ENCODE data around the gene INAVA.

GRCh38 chr1:200916681-200917080 lies 22.0 kb downstream of the INAVA start:
- TF ChIP-seq NR2F2 (IDR thresholded peaks at IDR 0.05) = no peak
- no peak for TF ChIP-seq GABPA (IDR thresholded peaks at IDR 0.05 in 1 of 2, conservative IDR thresholded peaks at IDR 0.05 in 1 of 2)
- TF ChIP-seq REST (IDR thresholded peaks at IDR 0.05) = no peak
- TF ChIP-seq, protein P1, sequence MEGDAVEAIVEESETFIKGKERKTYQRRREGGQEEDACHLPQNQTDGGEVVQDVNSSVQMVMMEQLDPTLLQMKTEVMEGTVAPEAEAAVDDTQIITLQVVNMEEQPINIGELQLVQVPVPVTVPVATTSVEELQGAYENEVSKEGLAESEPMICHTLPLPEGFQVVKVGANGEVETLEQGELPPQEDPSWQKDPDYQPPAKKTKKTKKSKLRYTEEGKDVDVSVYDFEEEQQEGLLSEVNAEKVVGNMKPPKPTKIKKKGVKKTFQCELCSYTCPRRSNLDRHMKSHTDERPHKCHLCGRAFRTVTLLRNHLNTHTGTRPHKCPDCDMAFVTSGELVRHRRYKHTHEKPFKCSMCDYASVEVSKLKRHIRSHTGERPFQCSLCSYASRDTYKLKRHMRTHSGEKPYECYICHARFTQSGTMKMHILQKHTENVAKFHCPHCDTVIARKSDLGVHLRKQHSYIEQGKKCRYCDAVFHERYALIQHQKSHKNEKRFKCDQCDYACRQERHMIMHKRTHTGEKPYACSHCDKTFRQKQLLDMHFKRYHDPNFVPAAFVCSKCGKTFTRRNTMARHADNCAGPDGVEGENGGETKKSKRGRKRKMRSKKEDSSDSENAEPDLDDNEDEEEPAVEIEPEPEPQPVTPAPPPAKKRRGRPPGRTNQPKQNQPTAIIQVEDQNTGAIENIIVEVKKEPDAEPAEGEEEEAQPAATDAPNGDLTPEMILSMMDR (IDR thresholded peaks at IDR 0.05; ENCODE audit: low read depth, low read length, missing input control) = no peak
- no peak for TF ChIP-seq RXRA (IDR thresholded peaks at IDR 0.05)
- no peak for TF ChIP-seq TAF1 (conservative IDR thresholded peaks at IDR 0.05)
- TF ChIP-seq, protein P2, sequence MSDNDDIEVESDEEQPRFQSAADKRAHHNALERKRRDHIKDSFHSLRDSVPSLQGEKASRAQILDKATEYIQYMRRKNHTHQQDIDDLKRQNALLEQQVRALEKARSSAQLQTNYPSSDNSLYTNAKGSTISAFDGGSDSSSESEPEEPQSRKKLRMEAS (IDR thresholded peaks at IDR 0.05) = no peak
- no peak for TF ChIP-seq EGR1 (IDR thresholded peaks at IDR 0.05; ENCODE audit: low read depth in 2 of 2)
- no peak for TF ChIP-seq YY1 (IDR thresholded peaks at IDR 0.05)
- TF ChIP-seq, protein P3, sequence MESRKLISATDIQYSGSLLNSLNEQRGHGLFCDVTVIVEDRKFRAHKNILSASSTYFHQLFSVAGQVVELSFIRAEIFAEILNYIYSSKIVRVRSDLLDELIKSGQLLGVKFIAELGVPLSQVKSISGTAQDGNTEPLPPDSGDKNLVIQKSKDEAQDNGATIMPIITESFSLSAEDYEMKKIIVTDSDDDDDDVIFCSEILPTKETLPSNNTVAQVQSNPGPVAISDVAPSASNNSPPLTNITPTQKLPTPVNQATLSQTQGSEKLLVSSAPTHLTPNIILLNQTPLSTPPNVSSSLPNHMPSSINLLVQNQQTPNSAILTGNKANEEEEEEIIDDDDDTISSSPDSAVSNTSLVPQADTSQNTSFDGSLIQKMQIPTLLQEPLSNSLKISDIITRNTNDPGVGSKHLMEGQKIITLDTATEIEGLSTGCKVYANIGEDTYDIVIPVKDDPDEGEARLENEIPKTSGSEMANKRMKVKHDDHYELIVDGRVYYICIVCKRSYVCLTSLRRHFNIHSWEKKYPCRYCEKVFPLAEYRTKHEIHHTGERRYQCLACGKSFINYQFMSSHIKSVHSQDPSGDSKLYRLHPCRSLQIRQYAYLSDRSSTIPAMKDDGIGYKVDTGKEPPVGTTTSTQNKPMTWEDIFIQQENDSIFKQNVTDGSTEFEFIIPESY (IDR thresholded peaks at IDR 0.05) = no peak
- TF ChIP-seq SP1 (IDR thresholded peaks at IDR 0.05) = no peak
- no peak for TF ChIP-seq HNF4A (conservative IDR thresholded peaks at IDR 0.05)
- TF ChIP-seq RAD21 (IDR thresholded peaks at IDR 0.05) = no peak

Data from liver (tissue), 3 donors.